K562 (cell line): ENCODE measurements around the gene CA5B. TPM values are rescaled to one million over a fixed set of nuclear protein-coding genes. Genes with fewer than 3 reads are reported as not detected.

Experiments used
- ATAC-seq: fragments of 200-7000 bp; cut with Tn5 transposase; 3 replicates; pipeline ENCODE4 v1.9.1; 2020; ENCODE audit warnings: moderate library complexity
- BruUV-seq: library from RNA; stranded (reverse); fragments of 400-500 nt; replicated peaks from 2 replicates; lab custom pipeline; 2021; lab: Mats Ljungman, UMichigan
- CTCF ChIA-PET: fragments of 300-600 bp; formaldehyde crosslinking; extraction: SDS; loops from one replicate; lab custom pipeline; 2021; ENCODE audit warnings: low intra/inter-chr PET ratio; lab: Yijun Ruan, JAX
- POLR2A ChIA-PET: fragments of 300-600, 350-650 bp; sonication (Branson Sonifier 250); formaldehyde crosslinking; extraction: SDS; loops from one replicate; lab custom pipeline; 2021; ENCODE audit warnings: antibody characterized with exemption, inconsistent platforms; lab: Yijun Ruan, JAX
- DNase-seq, 4 experiments: peaks; one replicate each; pipeline versions ENCODE4 v3.0.0 to v3.0.0-alpha.2; 2011 to 2018; ENCODE audit warnings: low spot score in 3 of 4, mixed read lengths in 3 of 4; ENCODE audit errors: extremely low read depth in 1 of 4
- FAIRE-seq: peaks from 2 replicates; lab custom pipeline; 2011; peaks lifted over from hg19 to GRCh38; lab: Jason Lieb, UNC
- H2AFZ ChIP-seq: 2 replicates; pipeline ENCODE4 v1.6.0; 2011; ENCODE audit warnings: low read depth, low read length, control low read depth, inconsistent platforms
- H3K27ac ChIP-seq: fragments of 200-600 bp; 3 replicates; pipeline ENCODE4 v1.8.0; 2011; ENCODE audit warnings: low read depth, mild to moderate bottlenecking, control low read depth, inconsistent platforms, low read length, moderate library complexity, mixed read lengths; ENCODE audit errors: extremely low read depth
- H3K27me3 ChIP-seq, 2 experiments: fragments of 300-600 bp in 1 of 2; 2 replicates in 1 of 2; 3 replicates in 1 of 2; pipeline versions ENCODE4 v1.6.0 to v1.8.0; 2011; ENCODE audit warnings: inconsistent platforms in 2 of 2, low read length in 2 of 2, mild to moderate bottlenecking in 1 of 2, mixed read lengths in 1 of 2, moderate library complexity in 1 of 2; ENCODE audit not compliant: control insufficient read depth in 2 of 2, insufficient read depth in 2 of 2
- H3K36me3 ChIP-seq: fragments of 300-600 bp; 3 replicates; pipeline ENCODE4 v1.8.0; 2011; ENCODE audit warnings: mild to moderate bottlenecking, low read length, inconsistent platforms; ENCODE audit not compliant: control insufficient read depth, insufficient read depth
- H3K4me1 ChIP-seq, 2 experiments: fragments of 200-600 bp in 1 of 2; replicated peaks in 1 of 2; 2 replicates in 1 of 2; 3 replicates in 1 of 2; pipeline versions ENCODE4 v1.5.1 to v1.8.0; 2011; ENCODE audit warnings: inconsistent platforms in 2 of 2, low read length in 2 of 2, mild to moderate bottlenecking in 1 of 2, mixed read lengths in 1 of 2, moderate library complexity in 1 of 2; ENCODE audit not compliant: control insufficient read depth in 2 of 2, insufficient read depth in 2 of 2
- H3K4me2 ChIP-seq: 2 replicates; pipeline ENCODE4 v1.6.1; 2011; ENCODE audit warnings: low read length, control low read depth, inconsistent platforms, mixed read lengths; ENCODE audit not compliant: insufficient read depth
- H3K4me3 ChIP-seq: fragments of 200-600 bp; sonication (generic), shearing (Covaris generic); 2 replicates; pipeline ENCODE4 v1.5.1; 2016; ENCODE audit warnings: control low read depth, inconsistent platforms
- H3K79me2 ChIP-seq: fragments of 200-600 bp; 3 replicates; pipeline ENCODE4 v1.8.0; 2011; ENCODE audit warnings: low read length, inconsistent platforms; ENCODE audit not compliant: control insufficient read depth, insufficient read depth
- H3K9ac ChIP-seq, 2 experiments: 2 replicates each; pipeline versions ENCODE4 v1.6.0 to v1.6.1; 2011; ENCODE audit warnings: low read depth in 2 of 2, low read length in 2 of 2, control low read depth in 1 of 2, inconsistent platforms in 1 of 2, mild to moderate bottlenecking in 1 of 2, mixed read lengths in 1 of 2; ENCODE audit not compliant: insufficient read depth in 1 of 2
- H3K9me1 ChIP-seq: one replicate; pipeline ENCODE4 v1.6.0; 2011; ENCODE audit warnings: inconsistent platforms, mild to moderate bottlenecking, low read length, moderate library complexity; ENCODE audit not compliant: control insufficient read depth, insufficient read depth
- H3K9me3 ChIP-seq: replicated peaks from 2 replicates; pipeline ENCODE4 v1.5.1; 2011; ENCODE audit warnings: low read depth, low read length, inconsistent platforms; ENCODE audit not compliant: control insufficient read depth, insufficient read depth
- H4K20me1 ChIP-seq: replicated peaks from 2 replicates; pipeline ENCODE4 v1.6.1; 2011; ENCODE audit warnings: low read length, inconsistent platforms, mixed read lengths; ENCODE audit not compliant: control insufficient read depth, insufficient read depth
- GATA2 ChIP-seq: sonication (generic); formaldehyde crosslinking; IDR thresholded peaks from 2 replicates; pipeline ENCODE4 v1.4.0; 2020; ENCODE audit warnings: mild to moderate bottlenecking, missing genetic modification reagents
- HDAC2 ChIP-seq: fragments of 450-650 bp; IDR thresholded peaks from 2 replicates; pipeline ENCODE4 v1.6.1; 2016; ENCODE audit warnings: mild to moderate bottlenecking
- NCOA4 ChIP-seq: fragments of 450-650 bp; IDR thresholded peaks from 2 replicates; pipeline ENCODE4 v1.6.1; 2018; ENCODE audit warnings: mild to moderate bottlenecking; ENCODE audit not compliant: partially characterized antibody
- NONO ChIP-seq, 2 experiments: fragments of 200-400 bp in 1 of 2; fragments of 450-650 bp in 1 of 2; formaldehyde crosslinking in 1 of 2; IDR thresholded peaks; 2 replicates each; pipeline ENCODE4 v1.6.1; 2017; ENCODE audit warnings: low read depth in 2 of 2, mild to moderate bottlenecking in 2 of 2, moderate library complexity in 2 of 2, low read length in 1 of 2
- SMAD1 ChIP-seq: fragments of 150-350 bp; IDR thresholded peaks from 2 replicates; pipeline ENCODE4 v1.6.1; 2014; ENCODE audit warnings: low read length, low read depth; ENCODE audit not compliant: partially characterized antibody
- SMARCA5 ChIP-seq: fragments of 450-650 bp; IDR thresholded peaks from 2 replicates; pipeline ENCODE4 v1.6.1; 2016
- STAG1 ChIP-seq: sonication (generic); formaldehyde crosslinking; IDR thresholded peaks from 2 replicates; pipeline ENCODE4 v1.5.0; 2020; ENCODE audit warnings: missing genetic modification reagents, borderline replicate concordance
- TOE1 ChIP-seq, 2 experiments: fragments of 450-650 bp in 1 of 2; sonication (generic) in 1 of 2; formaldehyde crosslinking in 1 of 2; IDR thresholded peaks; 2 replicates each; pipeline versions ENCODE4 v1.7.1 to v1.8.0; 2016 to 2022; ENCODE audit warnings: borderline replicate concordance in 2 of 2, mild to moderate bottlenecking in 2 of 2, antibody characterized with exemption in 1 of 2, inconsistent platforms in 1 of 2, low read depth in 1 of 2, missing genetic modification reagents in 1 of 2, moderate library complexity in 1 of 2
- ZNF561 ChIP-seq: fragments of 450-650 bp; formaldehyde crosslinking; conservative IDR thresholded peaks from 2 replicates; pipeline ENCODE4 v1.4.0; 2020; ENCODE audit warnings: mild to moderate bottlenecking, moderate library complexity
- ZNF766 ChIP-seq: fragments of 200-800 bp; sonication (Bioruptor generic); conservative IDR thresholded peaks from 2 replicates; pipeline ENCODE4 v1.6.1; 2016; ENCODE audit warnings: missing genetic modification characterization, missing compliant biosample characterization
- WGBS: fragments of 100-300 bp; shearing (Covaris generic); methylation state at CpG from one replicate; pipeline ENCODE4 v1.1.6; 2016; ENCODE audit warnings: low coverage, mixed read lengths; ENCODE audit not compliant: insufficient coverage; ENCODE audit errors: missing lambda C conversion rate; 5-methylcytosine and 5-hydroxymethylcytosine counted together
- in situ Hi-C: fragments of 300-500 bp; cut with MboI; formaldehyde crosslinking; loops from 4 replicates; pipeline ENCODE4 v1.15.0; 2018; ENCODE audit warnings: inconsistent platforms, mixed read lengths
- intact Hi-C: fragments of 100-400 bp; cut with micrococcal nuclease; formaldehyde crosslinking; loops from 2 replicates; pipeline ENCODE4 v1.14.2; 2022
- polyA plus RNA-seq, 8 experiments: library from polyadenylated mRNA; depleted of rRNA in 4 of 8; stranded (reverse) in 5 of 8; unstranded in 3 of 8; fragments of >200 nt; fragmentation: Nextera tagmentation in 2 of 8; fragmentation: Illumina TruSeq in 1 of 8; extraction: Ambion mirVana in 2 of 8; extraction: Trizol in 1 of 8; gene quantifications; 2 replicates each; pipeline versions ENCODE4 v1.2.1 to v1.2.3, GENCODE V29; 2011 to 2014; ENCODE audit warnings: inconsistent platforms in 1 of 8, missing spikeins in 1 of 8
- total RNA-seq, 7 experiments: library from RNA; depleted of rRNA in 6 of 7; stranded (reverse); fragments of >200 nt in 6 of 7; fragmentation: Illumina TruSeq in 2 of 7; extraction: Trizol in 2 of 7; gene quantifications; 2 replicates each; pipeline versions ENCODE4 v1.2.1 to v1.2.3, GENCODE V29; 2011 to 2021; ENCODE audit warnings: low replicate concordance in 1 of 7
- TF ChIP-seq, protein P1 (sequence below): fragments of 250-450 bp; sonication (Bioruptor Pico); IDR thresholded peaks from 2 replicates; pipeline ENCODE4 v1.5.0; 2021; ENCODE audit warnings: mild to moderate bottlenecking, borderline replicate concordance

The CA5B gene
- total and polyA plus RNA-seq, 9 of the 15 experiments (the other 6 are each of a cell fraction or from before 2014, with no cell fraction given) = 0.55 to 3.7 (median 2.6) TPM

DNA sequence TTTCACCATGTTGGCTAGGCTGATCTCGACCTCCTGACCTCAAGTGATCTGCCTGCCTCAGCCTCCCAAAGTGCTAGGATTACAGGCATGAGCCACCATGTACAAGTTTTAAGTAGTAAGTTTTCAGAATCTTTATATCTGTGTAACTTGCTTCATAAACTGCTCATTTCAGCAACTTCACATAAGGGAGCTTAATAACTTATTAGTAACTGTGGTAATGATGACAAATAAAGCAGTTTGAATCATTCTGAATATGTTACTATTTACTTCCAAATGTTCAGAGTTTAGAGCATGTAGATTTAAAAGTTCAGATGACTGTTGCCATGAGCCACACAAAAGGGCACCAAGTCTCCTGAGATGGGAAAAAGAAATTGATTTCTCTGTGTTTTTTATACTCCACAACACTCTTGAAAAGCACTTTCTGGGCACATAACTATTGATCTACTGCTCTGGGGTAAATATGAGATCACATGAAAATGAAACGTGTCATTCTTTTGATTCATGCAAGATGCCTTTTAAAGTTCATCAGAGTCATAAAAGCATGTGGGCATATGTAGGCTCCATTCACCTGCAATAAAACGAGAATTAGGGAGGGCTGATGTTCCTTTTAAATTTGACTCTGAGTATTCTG lies 14.1 kb upstream of the CA5B start:
- no peaks in the 10 kb centered on the region for H3K9me1 ChIP-seq
- ATAC-seq = no peak
- H3K9ac ChIP-seq = no peak overlapping the region
- no peaks in the 10 kb centered on the region for H3K4me1 ChIP-seq
- H3K36me3 ChIP-seq = no peaks in the 10 kb centered on the region
- H4K20me1 ChIP-seq = no peaks in the 10 kb centered on the region
- BruUV-seq = no TSS peak
- WGBS = 42% methylated on average over 3 of the region's 3 CpGs
- intact Hi-C loops (no loop called here), in situ Hi-C loops (no loop called here)
- H3K27ac ChIP-seq = no peak overlapping the region
- H2AFZ ChIP-seq = no peak overlapping the region
- POLR2A ChIA-PET = no interaction called here
- no peak overlapping the region for H3K4me2 ChIP-seq
- H3K4me3 ChIP-seq = no peak overlapping the region
- DNase-seq = no peak
- no peak for FAIRE-seq
- no peaks in the 10 kb centered on the region for H3K79me2 ChIP-seq
- CTCF ChIA-PET = no interaction called here
- no peaks in the 10 kb centered on the region for H3K9me3 ChIP-seq
- H3K27me3 ChIP-seq = no peaks in the 10 kb centered on the region
- TF ChIP-seq STAG1 (no peak), TOE1 (IDR thresholded peaks at IDR 0.05; ENCODE audit: borderline replicate concordance) (no peak), TOE1 (CRISPR knock-in tag; IDR thresholded peaks at IDR 0.05; ENCODE audit: borderline replicate concordance, low read depth) (no peak), NCOA4 (no peak), SMARCA5 (no peak), GATA2 (no peak), HDAC2 (no peak), ZNF561 (CRISPR knock-in tag) (no peak), ZNF766 (CRISPR knock-in tag) (no peak), NONO (IDR thresholded peaks at IDR 0.05; ENCODE audit: low read depth in 2 of 2, low read length in 1 of 2) (no peak), SMAD1 (no peak)
- TF ChIP-seq, protein P1, sequence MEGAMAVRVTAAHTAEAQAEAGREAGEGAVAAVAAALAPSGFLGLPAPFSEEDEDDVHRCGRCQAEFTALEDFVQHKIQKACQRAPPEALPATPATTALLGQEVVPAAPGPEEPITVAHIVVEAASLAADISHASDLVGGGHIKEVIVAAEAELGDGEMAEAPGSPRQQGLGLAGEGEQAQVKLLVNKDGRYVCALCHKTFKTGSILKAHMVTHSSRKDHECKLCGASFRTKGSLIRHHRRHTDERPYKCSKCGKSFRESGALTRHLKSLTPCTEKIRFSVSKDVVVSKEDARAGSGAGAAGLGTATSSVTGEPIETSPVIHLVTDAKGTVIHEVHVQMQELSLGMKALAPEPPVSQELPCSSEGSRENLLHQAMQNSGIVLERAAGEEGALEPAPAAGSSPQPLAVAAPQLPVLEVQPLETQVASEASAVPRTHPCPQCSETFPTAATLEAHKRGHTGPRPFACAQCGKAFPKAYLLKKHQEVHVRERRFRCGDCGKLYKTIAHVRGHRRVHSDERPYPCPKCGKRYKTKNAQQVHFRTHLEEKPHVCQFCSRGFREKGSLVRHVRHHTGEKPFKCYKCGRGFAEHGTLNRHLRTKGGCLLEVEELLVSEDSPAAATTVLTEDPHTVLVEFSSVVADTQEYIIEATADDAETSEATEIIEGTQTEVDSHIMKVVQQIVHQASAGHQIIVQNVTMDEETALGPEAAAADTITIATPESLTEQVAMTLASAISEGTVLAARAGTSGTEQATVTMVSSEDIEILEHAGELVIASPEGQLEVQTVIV (CRISPR knock-in tag) = no peak
